HG03565 (cell line): ENCODE measurements around the gene CPN2.

Experiments
- ATAC-seq: cut with Tn5 transposase; IDR thresholded peaks from one replicate; pipeline ENCODE4 v1.9.1; 2021; ENCODE audit warnings: mild to moderate bottlenecking, moderate library complexity; ENCODE audit not compliant: unreplicated experiment

CPN2 gene

DNA sequence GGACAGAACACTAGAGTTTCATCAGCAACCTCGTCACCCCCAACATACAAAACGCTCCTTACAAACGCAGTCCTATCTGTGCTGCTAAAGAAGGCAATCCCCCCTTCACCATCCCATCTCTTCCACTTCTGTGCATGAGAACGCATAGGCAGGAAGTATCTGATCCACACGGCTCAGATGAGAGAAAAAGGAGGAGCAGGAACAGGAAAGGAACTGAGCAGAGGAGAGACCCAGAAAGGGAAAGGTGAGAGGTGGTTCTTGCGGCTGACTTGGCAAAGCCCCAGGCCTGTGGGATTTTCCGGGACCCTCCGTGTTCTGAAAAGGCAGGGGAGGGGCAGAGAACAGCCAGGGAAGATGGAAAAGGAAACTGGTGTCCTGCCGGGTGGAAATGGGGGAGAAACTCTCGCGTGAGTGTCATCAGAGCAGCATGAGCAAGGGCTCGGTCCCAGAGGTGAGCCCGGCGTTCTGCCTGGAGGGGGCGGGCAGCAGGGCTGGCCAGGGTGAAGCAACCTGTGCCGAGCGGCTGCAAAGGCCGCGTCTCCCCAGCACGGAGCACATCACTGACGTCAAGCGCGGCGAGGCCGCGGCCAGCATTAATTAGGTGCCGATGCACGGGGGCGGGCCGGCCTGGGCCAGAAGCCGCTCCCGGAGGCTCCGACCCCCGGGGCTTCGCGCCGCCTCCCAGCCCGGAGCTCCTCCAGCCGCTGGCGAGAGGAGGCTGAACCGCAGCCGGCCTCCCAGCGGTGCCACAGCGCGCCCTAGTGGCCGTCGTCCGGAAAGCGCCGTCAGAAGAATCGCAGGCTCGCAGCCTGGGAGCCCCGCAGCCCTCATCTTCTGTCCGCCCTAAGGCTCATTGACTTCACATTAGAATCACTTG is 35.8 kb downstream of the CPN2 start:
- peak; percentile 67 for ATAC-seq

DNA sequence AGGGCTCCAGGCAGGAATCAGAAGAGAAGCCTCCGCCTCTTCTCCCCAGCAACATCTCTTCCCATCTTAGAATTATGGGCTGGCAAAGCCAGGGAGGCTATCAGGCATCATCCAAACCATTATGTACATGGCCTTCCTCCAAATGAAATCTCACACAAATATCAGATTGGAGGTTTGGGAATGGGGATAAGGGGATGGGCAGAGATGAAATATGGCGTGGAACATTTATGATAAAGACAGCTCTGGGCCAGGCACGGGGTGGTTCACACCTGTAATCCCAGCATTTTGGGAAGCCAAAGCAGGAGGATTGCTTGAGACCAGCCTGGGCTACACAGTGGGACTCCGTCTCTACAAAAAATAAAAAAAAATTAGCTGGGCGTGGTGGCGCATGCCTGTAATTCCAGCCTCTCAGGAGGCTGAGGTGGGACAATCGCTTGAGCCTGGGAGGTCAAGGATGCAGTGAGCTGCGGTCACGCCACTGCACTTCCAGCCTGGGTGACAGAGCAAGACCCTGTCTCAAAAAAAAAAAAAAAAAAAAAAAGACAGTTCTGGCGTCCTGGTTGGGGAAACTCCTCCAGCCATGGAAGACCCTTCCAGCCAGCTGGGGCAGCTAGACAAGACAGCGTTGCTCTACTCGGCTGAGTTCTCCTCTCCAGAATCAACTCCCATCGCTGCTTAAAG is 36.6 kb downstream of the CPN2 start:
- no peak for ATAC-seq

DNA sequence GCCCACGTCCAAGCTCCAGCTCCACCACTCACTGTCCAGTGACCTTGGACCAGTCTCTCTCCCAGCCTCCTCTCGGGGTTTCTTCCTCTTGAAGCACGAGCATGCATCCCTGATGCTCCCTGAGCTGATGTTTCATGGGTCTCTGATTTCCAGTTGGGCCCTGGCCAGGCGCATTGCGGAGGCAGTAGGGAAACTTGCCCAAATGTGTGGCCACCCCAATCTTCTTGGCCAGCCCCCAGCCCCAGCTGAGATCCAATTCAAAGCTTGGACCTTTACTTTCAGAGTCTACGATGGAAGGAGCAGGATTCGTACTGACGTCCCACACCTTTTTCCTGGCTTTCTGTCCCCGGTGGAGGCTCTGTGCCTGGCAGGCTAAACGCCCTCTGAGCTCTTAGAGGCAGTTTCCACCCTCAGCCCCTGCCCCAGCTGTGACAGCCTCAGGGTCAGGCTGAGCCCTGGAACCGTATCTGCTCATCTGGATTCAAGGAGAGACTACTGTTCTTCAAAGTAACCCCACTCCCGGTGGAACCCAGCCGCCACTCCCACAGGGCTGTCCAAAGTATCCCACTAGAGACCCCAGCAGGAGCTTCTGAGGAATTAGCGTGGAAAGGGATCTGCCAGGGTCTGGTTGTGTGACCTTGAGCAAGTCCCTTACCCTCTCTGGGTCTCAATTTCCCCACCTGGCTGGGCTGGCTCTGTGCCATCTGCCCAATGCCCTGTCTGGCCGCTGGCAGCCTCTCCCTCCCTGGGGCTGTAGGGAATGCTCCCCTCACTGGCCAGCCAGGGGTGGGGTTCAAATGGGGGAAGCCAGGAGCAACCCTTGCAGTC is 37.4 kb downstream of the CPN2 start:
- no peak for ATAC-seq

DNA sequence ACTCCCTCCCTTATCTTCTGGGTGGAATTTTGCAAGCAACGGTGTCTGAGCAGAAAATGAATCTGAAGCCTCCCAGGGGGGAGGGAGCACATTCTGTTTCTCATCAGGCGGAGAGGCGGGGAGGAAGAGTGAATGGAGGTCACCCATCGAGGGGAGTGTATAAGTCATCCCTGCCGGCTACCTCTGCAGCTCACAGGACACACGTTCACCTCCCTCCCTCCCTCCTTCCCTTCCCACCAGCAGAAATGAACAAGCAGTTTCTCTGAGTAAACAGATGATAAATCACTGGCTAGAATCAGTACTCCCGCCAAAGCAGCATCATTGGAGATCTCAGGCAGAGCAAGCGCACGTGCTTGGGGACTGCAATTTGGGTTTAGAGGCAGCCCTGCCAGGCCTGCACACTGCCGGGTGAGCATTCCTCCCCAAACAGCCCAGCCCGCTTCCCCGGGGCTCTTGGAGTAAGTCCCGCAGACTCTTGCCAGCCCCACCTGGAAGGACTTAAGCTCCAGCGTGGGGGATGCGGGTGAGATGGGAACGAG is 38.3 kb downstream of the CPN2 start:
- ATAC-seq, result no peak

DNA sequence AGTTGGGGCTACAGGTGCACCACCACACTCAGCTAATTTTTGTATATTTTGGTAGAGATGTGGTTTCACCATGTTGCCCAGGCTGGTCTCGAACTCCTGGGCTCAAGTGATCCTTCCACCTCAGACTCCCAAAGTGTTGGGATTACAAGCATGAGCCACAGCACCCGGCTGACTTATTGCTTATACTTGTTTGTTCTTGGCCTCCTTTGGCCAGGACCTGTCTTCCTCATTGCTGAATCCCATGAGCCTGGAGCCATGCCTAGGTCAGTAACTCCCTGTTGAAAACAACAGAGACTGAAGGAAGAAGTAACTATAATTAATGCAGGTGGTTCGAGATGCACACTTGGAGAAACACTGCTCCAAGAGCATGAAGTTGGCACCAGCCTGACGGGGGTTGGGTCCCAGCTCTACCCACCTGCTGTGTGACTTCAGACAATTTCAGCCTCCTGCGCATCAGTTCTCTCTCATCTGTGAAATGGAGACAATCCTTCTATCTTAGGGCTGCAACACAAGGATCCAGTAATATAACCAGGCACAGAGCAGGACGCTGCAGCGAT is 38.9 kb downstream of the CPN2 start:
- no peak for ATAC-seq

DNA sequence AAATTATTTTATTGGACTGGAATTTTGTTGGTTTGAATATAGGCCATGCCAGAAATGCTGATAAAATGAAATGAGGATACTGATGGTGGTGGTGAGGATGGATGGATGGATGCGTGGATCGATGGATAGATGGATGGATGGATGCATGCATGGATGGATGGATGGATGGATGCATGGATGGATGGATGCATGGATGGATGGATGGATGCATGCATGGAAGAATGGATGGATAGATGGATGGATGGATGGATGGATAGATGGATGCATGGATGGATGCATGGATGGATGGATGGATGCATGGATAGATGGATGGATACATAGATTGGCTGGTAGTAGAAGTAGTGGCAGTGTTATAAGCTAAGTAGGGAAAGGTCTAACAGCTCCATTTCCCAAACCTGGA is 40.1 kb downstream of the CPN2 start:
- ATAC-seq, result no peak

DNA sequence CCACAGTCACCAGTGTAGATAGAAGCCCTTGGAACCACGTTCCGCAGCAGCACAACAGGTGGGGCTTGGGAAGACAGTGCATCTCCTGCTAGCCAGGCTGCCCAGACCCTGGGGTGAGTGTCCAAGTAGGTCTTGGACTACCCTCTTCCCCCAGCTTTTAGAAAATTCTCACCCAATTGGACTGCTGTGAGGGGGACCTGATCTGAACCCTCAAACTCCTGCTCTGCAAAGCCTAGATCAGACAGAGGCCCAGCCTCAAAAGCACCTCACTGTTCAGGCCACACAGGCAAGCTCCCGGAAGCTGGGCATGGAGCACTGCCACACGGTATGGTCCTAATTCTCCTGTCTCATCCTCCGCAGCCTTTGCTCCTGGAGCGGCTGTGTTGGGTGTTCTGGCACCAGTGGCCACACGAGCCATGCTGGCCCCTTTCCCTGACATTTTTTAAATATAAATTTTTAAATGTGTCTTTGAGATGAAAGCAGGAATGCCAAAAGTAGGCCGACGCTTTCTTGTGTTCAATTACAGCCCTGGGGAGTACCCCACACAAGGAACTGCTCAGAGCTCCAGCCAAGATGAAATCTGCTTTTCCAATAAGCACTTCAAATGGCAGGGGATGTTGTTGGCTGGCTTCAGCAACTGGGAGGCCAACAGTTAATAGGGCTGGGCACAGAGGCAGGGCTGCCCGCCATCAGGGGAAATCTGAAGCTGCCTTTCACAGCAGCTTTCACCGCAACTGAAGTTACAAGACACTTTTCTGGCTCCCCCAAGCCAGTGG is 40.9 kb downstream of the CPN2 start:
- no peak for ATAC-seq

DNA sequence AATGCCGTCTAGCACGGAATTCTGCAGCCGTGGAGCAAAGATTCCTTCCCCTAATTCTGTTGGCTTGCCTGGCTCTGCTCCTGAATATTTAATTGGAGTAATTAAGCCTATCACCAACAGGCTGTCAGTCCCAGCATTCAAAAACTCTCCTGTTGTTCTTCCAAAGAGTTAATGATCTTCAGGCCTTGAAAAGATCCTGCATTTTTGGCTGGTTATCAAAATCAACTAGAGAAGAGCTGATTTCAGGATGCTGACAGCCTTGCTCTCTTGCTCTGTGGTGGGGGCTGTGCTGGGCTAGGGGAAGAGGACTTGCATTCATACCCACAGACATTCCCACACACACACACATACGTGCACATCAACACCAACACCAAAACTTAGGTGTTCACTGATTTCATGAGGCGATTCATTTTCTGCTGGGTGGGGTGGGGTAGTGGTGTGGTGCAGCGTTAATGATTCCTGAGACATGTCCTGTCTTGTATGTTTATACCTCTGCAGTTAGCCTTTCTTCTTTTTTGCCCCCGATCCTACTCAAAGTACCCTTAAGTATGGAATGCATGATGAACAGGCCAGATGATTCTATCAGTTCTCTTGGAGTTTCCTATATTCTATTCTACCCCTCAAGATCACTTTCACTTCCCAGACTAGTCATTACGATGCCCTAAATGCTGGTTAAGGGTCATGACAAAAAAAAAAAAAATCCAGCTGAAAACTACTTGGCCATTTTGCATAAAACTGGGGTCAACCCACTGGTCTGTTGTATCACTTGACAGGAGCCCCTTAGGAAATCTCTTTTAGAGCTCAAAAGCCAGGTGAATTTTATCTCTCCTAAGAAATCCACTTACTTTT is 42.3 kb downstream of the CPN2 start:
- no peak for ATAC-seq

DNA sequence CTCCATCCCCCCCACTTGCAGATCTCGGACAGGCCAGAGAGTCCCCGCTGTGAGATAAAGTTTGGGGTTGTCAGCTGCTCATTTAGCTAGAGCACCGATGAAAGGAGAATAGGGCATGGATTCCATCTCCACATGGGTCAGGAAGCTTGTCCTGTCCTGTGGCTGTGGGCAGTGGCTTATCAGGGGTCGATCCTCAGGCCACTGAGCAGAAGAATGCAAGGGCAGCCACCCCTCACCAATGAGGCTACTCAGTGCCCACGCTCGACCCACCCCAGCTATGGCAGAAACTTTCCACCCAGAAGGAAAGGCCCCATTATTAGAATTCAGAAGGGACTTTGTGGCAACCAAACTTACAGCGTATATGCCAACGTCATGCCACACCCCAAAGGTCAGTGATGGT is 43.3 kb downstream of the CPN2 start:
- ATAC-seq, result no peak

DNA sequence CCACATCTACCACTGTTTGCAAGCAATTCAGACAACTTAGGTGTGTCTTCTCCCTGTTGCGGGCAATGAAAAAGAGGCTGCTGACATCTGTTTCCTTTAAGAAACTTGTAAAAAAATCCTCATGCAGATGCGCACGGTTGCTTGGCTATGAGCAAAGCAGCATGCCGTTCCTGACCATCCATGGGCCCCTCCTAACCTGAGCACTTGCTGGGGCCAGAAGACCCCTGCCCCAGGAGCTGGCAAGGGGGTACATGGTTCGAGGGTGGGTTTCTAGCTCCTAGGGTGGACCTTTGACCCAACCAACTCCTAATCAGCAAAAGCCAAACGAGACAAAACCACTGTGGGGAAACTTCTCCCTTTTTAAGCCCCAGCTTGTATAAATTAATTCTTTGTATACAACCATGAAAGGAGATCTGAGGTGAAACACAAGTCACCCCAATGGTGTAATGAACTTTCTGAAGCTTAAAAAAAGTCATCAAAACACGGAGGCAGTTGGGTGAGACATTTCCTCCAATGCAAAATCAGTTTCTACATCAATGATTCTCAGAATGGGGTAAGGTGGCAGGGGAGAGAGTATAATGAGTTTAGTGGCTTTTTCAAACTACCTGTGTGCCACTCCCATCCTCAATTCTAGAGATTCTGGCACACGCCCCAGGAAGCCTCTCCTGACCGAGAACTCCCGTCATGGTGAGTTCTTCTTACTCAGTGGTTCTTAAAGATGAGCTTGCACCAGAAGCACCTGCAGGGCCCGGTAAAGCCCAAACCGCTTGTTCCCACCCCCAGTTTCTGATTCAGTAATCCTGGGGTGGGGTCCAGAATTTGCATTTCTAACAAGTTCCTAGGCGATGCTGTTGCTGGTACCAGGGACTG is 44.1 kb downstream of the CPN2 start:
- peak; percentile 39 for ATAC-seq

DNA sequence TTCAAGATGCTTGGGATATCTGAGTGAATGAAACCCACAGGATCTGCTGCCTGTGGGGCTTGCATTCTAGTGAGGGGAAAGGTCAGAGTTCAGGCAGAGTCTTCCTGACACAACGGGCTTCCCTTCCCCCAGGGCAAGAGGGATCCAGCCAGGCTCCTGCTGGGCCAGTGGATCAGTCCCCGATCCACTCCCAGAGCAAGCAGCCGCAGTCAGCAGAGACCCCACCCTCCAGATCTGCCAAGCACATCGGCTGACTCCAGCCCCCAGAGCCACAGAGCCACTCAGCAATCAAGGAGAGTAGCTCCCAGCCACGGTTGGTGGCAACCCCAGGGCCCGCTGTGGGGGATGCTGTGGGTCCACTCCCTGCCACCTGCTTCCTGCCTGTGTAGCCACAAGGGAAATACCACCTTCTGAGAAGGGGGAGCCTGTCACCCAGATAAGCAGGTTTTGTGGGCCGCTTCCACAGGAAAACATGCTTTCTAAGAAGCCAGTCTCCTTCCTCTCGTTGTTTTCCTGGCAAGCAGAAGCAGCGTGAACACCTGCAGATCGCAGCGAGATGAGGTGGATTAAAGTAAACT is 44.9 kb downstream of the CPN2 start:
- ATAC-seq, result no peak

DNA sequence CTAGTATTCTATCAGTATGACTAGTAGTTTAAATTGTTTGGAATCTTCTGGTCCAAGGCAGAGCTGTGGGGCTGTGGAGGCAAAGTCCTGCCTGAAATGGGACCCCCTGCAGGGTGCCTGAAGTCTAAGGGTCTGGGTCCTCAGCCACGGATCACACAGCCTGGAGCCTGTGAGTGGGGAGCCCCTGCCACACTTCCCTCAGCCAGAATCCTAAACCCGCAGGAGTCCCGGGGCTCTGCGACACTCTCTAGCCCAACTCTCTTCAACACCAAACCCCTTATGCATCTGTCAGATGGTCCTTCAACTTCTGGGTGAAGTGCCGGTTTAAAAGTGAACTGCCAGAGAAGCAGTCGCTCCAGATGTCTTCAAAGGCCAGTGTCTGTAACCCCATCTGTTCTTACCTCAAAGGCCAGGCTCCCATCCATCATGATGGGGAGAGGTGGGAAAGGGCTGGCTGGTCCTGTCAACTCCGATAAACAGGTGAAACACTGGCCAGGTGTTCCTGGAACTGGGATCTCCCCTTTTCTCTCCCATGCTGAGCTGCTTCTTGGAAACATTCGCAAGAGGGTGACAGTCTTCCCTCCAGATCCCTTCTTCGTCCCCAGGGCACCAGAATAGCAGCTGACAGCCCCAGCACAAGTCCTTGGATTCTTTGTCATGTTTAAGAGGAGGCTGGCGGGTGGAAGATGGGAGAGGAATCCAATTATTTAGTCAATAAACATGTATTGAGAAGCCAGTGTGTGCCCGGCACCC is 45.6 kb downstream of the CPN2 start:
- no peak for ATAC-seq

DNA sequence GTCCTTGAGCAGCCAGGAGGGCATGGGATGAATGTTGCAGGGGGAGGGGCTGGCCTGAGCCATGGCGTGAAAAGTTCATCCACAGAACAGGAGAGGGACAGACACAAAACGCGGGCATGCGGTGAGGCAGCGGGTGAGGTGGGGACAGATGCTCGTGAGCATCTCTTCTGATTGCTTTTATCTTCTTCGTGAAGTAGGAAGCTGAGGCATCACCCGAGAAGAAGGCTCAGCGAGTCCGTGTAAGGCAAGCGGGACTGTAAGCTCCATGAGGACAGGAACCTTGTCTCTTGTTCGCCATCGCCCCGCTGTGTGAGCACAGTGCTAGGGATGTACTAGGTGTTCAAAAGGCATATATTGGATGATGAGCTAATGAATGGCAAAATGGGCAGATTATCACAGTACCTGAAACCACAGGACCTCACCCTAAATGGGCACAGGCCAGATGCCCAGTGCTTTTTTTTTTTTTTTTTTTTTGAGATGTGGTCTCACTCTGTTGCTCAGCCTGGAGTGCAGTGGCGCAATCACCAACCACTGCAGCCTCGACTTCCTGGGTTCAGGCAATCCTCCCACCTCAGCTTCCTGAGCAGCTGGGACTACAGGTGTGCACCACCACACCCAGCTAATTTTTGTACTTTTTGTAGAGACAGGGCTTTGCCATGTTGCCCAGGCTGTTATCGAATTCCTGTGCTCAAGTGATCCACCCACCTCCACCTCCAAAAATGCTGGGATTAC is 46.8 kb downstream of the CPN2 start:
- ATAC-seq, result no peak

DNA sequence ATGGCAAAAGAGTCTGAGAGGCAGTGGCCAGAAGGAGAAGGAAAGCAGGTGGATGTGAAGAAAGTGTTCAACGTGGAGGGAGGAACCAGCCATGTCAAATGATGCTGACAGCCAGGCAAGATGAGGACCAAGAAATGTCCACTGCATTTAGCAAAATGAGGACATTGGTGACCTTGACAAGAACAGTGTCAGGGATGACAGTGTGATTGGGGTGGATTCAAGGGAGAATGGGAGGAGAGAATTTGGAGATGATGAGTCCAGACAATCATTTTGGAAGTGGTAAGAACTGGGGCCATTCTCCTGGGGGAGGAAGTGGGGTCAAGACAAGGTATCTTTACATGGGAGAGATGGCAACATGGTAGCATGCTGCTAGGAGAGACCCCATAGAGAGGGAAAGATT is 47.4 kb downstream of the CPN2 start:
- ATAC-seq, result no peak

DNA sequence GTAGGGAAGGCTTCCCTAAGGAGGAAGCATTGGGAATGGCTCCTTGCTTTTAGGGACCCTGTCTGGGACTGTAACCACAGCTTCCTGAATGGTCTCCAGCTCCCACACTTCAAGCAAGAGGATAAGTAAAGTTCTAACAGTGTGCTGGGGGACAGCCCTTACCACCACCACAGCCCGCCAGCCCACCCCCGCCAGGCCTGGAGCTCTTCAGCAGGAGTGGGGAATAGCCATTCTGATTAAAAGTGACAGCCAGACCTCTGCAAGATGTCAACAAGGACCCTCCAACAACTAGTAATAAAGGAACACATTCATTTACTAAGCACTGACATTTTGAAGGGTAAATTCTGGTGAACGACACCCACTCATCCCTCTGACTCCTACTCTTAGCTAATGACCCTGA is 49.4 kb downstream of the CPN2 start:
- no peak for ATAC-seq

DNA sequence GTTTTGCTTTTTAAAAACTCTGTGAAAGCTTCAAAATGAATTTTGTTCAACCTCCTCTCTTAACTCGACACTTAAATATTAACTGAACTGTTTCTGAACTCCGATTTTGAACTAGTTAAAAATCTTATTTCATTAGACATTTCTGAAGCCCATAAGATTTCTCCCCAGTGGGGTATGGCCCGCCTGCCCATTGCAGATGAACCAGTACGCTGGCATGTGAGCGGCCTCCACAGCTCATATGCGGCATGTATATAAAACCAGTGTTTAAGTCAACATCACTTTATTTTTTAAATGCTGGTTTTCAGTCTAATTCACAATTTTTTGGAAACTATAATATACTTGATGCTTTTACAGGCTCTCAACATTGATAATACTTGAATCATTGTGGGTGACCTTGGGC is 50.2 kb downstream of the CPN2 start:
- ATAC-seq, result no peak

DNA sequence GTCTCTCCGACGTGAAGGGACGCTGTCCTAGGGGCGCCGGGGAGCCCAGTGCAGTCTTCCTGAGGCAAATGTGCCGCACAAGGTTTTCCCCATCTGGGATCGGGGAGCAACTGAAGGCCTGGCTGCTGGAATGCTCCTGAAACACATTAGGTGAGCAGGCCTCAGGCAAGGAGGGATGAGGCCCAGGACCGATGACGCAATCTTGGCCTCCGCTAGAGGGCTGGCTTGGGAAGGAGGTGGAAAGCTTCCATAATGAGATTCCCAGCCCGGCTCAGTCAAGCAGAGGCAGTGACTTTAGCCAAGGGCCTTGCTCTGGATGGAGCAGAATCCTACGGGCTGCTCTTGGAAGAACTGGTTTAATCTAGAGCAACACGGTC is 50.8 kb downstream of the CPN2 start:
- no peak for ATAC-seq
